ENCODE data around the gene ZBTB42.

DNA sequence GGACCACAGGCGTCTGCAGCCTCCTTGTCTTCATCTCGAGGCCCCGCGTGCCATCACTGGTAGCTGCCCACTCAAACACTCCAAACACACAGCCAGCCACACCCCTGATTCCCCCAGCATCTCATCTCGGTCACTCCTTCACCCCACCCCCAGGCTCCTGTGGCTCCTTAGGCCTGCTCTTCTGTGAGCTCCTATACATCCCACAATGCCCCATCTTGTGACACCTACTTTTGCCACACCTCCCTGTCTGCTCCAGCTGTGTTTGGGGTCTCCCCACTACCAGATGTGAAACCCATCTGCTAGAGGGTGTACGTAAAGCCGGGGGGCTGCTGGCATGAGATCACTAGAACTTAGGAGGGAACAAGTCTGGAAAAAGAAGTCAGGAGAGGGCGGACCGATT lies 9.5 kb upstream of the ZBTB42 start:
- TF ChIP-seq CTCF (IDR thresholded peaks at IDR 0.05; ENCODE audit: extremely low read depth in 1 of 2, insufficient read depth in 1 of 2, low read depth in 1 of 2, low read length in 2 of 2): no peak
- no peak for TF ChIP-seq POLR2AphosphoS5 (IDR thresholded peaks at IDR 0.05; ENCODE audit: insufficient read depth, low read depth, low read length)
- TF ChIP-seq POLR2A (IDR thresholded peaks at IDR 0.05; ENCODE audit: low read depth, low read length): no peak
- TF ChIP-seq EZH2 (IDR thresholded peaks at IDR 0.05; ENCODE audit: borderline replicate concordance, low read depth, low read length, severe bottlenecking): no peak
- no peak for TF ChIP-seq MAX (IDR thresholded peaks at IDR 0.05; ENCODE audit: insufficient read depth, insufficient read length)
- TF ChIP-seq JUN (IDR thresholded peaks at IDR 0.05; ENCODE audit: borderline replicate concordance, insufficient read depth, insufficient read length, low read depth): no peak
- no peak for TF ChIP-seq GATA2 (IDR thresholded peaks at IDR 0.05; ENCODE audit: insufficient read depth, insufficient read length, low read depth, low read length)
